Stimulated activated CD4-positive, alpha-beta T cell treated with anti-CD3 and anti-CD28 coated beads, Interleukin-4, amount 100 ng/mL, for 1 hour (primary cell): ENCODE data around the gene MAMDC2.
"Not testable (repeated sequence)": the region's sequence is repeated elsewhere in the genome, so short reads cannot be mapped to it uniquely, and the experiment has no call there.

ENCODE experiments used
- DNase-seq: peaks from one replicate; pipeline ENCODE4 v3.0.0-alpha.2; 2020

MAMDC2 gene

GRCh38 chr9:70043689-70044489 is at the start of gene MAMDC2:
Gene MAMDC2, plus strand, starts transcription at chr9:70043848. Its CDS starts 350 bp downstream, at chr9:70044198.
- DNase-seq, result no peak

GRCh38 chr9:69995846-69996245 is 47.8 kb upstream of the MAMDC2 start:
- no peak for DNase-seq

GRCh38 chr9:69996967-69997366 is 46.7 kb upstream of the MAMDC2 start:
- DNase-seq, result no peak

- DNase-seq, result no peak
These were observed 46.1 kb upstream of the MAMDC2 start for GRCh38 chr9:69997524-69997923.

GRCh38 chr9:69999315-69999714 is 44.3 kb upstream of the MAMDC2 start:
- no peak for DNase-seq

- DNase-seq, result no peak
These were observed 43.2 kb upstream of the MAMDC2 start for GRCh38 chr9:70000469-70000868.

GRCh38 chr9:70003901-70004714 is 39.5 kb upstream of the MAMDC2 start:
- no peak for DNase-seq

- no peak for DNase-seq
These were observed 37.3 kb upstream of the MAMDC2 start for GRCh38 chr9:70006306-70006705.

- no peak for DNase-seq
These were observed 35.8 kb upstream of the MAMDC2 start for GRCh38 chr9:70007831-70008230.

GRCh38 chr9:70010015-70010414 is 33.6 kb upstream of the MAMDC2 start:
- DNase-seq, result no peak

- DNase-seq, result no peak
These were observed 32.3 kb upstream of the MAMDC2 start for GRCh38 chr9:70011366-70011765.

GRCh38 chr9:70012569-70012968 is 31.1 kb upstream of the MAMDC2 start:
- DNase-seq, result no peak

GRCh38 chr9:70013598-70014196 is 30.0 kb upstream of the MAMDC2 start:
- no peak for DNase-seq

GRCh38 chr9:70015099-70015498 is 28.5 kb upstream of the MAMDC2 start:
- DNase-seq, result no peak

- no peak for DNase-seq
These were observed 23.4 kb upstream of the MAMDC2 start for GRCh38 chr9:70020217-70020616.

- no peak for DNase-seq
These were observed 22.6 kb upstream of the MAMDC2 start for GRCh38 chr9:70020991-70021571.

GRCh38 chr9:70028287-70028686 is 15.4 kb upstream of the MAMDC2 start:
- DNase-seq, result no peak

GRCh38 chr9:70030156-70030555 is 13.5 kb upstream of the MAMDC2 start:
- DNase-seq, result no peak

- DNase-seq, result no peak
These were observed 12.5 kb upstream of the MAMDC2 start for GRCh38 chr9:70031141-70031545.

GRCh38 chr9:70034271-70034711 is 9.4 kb upstream of the MAMDC2 start:
- no peak for DNase-seq

GRCh38 chr9:70035691-70036090 is 8.0 kb upstream of the MAMDC2 start:
- DNase-seq, result no peak

- no peak for DNase-seq
These were observed 7.0 kb upstream of the MAMDC2 start for GRCh38 chr9:70036641-70037040.

- DNase-seq, result not testable (repeated sequence)
These were observed 5.5 kb upstream of the MAMDC2 start for GRCh38 chr9:70038171-70038621.
